ENCODE results near the gene TECTB. TPM values are rescaled to one million over a fixed set of nuclear protein-coding genes. Genes with fewer than 3 reads are reported as not detected.
A peak's percentile ranks its signal among the peaks of the same experiment; 100 is the strongest.

TECTB gene
- total and polyA plus RNA-seq, 2 donors (not counting 1 experiment from before 2014, with no cell fraction given) = not detected

- TF ChIP-seq, protein P1, sequence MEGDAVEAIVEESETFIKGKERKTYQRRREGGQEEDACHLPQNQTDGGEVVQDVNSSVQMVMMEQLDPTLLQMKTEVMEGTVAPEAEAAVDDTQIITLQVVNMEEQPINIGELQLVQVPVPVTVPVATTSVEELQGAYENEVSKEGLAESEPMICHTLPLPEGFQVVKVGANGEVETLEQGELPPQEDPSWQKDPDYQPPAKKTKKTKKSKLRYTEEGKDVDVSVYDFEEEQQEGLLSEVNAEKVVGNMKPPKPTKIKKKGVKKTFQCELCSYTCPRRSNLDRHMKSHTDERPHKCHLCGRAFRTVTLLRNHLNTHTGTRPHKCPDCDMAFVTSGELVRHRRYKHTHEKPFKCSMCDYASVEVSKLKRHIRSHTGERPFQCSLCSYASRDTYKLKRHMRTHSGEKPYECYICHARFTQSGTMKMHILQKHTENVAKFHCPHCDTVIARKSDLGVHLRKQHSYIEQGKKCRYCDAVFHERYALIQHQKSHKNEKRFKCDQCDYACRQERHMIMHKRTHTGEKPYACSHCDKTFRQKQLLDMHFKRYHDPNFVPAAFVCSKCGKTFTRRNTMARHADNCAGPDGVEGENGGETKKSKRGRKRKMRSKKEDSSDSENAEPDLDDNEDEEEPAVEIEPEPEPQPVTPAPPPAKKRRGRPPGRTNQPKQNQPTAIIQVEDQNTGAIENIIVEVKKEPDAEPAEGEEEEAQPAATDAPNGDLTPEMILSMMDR (conservative IDR thresholded peaks at IDR 0.05 in 1 of 2, IDR thresholded peaks at IDR 0.05 in 1 of 2; ENCODE audit: low read depth in 1 of 2, low read length in 2 of 2) = no peak
- TF ChIP-seq EZH2 (IDR thresholded peaks at IDR 0.05; ENCODE audit: low read length, missing control alignments) = no peak
- Histone ChIP-seq H3K9me3 (ENCODE audit: control insufficient read depth, insufficient read depth, low read depth, low read length) (no peaks in the 10 kb centered on the region), H3K9ac (ENCODE audit: insufficient read depth, low read length) (no peak overlapping the region), H3K4me2 (ENCODE audit: extremely low read depth, insufficient read depth, low read length) (no peak overlapping the region), H3K27ac (ENCODE audit: insufficient read depth, low read length) (no peak overlapping the region), H3K4me3 (replicated peaks in 1 of 4; ENCODE audit: control extremely low read depth in 1 of 4, insufficient read depth in 1 of 4, low read depth in 3 of 4, low read length in 4 of 4) (no peak overlapping the region), H3K79me2 (ENCODE audit: control insufficient read depth, insufficient read depth, low read length) (no peaks in the 10 kb centered on the region), H3K27me3 (ENCODE audit: control insufficient read depth, insufficient read depth, low read length) (no peaks in the 10 kb centered on the region), H3K36me3 (ENCODE audit: control insufficient read depth, insufficient read depth, low read length) (no peaks in the 10 kb centered on the region), H2AFZ (ENCODE audit: low read length) (no peak overlapping the region), H4K20me1 (ENCODE audit: control insufficient read depth, extremely low read depth, insufficient read depth, low read length) (no peaks in the 10 kb centered on the region), H3K4me1 (ENCODE audit: control insufficient read depth, extremely low read depth, insufficient read depth, low read length) (peaks cover 10% of the 10 kb centered on the region)
- DNase-seq (ENCODE audit: low read depth in 2 of 2) = no peak
These were observed 24.8 kb upstream of the TECTB start for GRCh38 chr10:112258407-112258806.

DNA sequence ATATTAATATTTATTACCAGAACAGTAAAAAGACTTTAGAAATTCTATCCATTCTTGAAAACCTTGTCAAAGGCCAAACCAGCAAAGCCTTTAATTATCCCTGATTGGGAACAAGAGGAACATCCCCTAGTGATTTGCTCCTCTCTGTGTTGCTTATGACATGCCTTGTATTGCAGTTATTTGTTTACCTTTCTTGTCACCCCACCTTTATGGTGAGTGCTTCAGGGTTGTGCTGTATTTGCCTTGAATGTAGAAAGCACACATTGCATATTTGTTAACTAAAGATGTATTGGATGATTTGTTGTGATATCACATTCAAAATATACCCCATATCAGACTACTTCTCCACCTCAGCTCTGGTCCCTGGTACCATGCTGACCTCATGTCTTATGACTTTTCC lies 23.5 kb upstream of the TECTB start:
- H2AFZ ChIP-seq (ENCODE audit: low read length) = no peak overlapping the region
- H3K27me3 ChIP-seq (ENCODE audit: control insufficient read depth, insufficient read depth, low read length) = no peaks in the 10 kb centered on the region
- no peak for DNase-seq (ENCODE audit: low read depth in 2 of 2)
- H3K9ac ChIP-seq (ENCODE audit: insufficient read depth, low read length) = no peak overlapping the region
- H3K4me1 ChIP-seq (ENCODE audit: control insufficient read depth, extremely low read depth, insufficient read depth, low read length) = peaks cover 10% of the 10 kb centered on the region
- no peaks in the 10 kb centered on the region for H3K36me3 ChIP-seq (ENCODE audit: control insufficient read depth, insufficient read depth, low read length)
- H3K27ac ChIP-seq (ENCODE audit: insufficient read depth, low read length) = no peak overlapping the region
- H3K4me2 ChIP-seq (ENCODE audit: extremely low read depth, insufficient read depth, low read length) = no peak overlapping the region
- no peaks in the 10 kb centered on the region for H3K79me2 ChIP-seq (ENCODE audit: control insufficient read depth, insufficient read depth, low read length)
- H4K20me1 ChIP-seq (ENCODE audit: control insufficient read depth, extremely low read depth, insufficient read depth, low read length) = no peaks in the 10 kb centered on the region
- TF ChIP-seq, protein P1 (conservative IDR thresholded peaks at IDR 0.05 in 1 of 2, IDR thresholded peaks at IDR 0.05 in 1 of 2; ENCODE audit: low read depth in 1 of 2, low read length in 2 of 2) = no peak
- no peak for TF ChIP-seq EZH2 (IDR thresholded peaks at IDR 0.05; ENCODE audit: low read length, missing control alignments)
- no peak overlapping the region for H3K4me3 ChIP-seq (replicated peaks in 1 of 4; ENCODE audit: control extremely low read depth in 1 of 4, insufficient read depth in 1 of 4, low read depth in 3 of 4, low read length in 4 of 4)
- no peaks in the 10 kb centered on the region for H3K9me3 ChIP-seq (ENCODE audit: control insufficient read depth, insufficient read depth, low read depth, low read length)

GRCh38 chr10:112260831-112261230 lies 22.4 kb upstream of the TECTB start:
- Histone ChIP-seq H3K27me3 (ENCODE audit: control insufficient read depth, insufficient read depth, low read length) (no peaks in the 10 kb centered on the region), H3K9me3 (ENCODE audit: control insufficient read depth, insufficient read depth, low read depth, low read length) (no peaks in the 10 kb centered on the region), H3K36me3 (ENCODE audit: control insufficient read depth, insufficient read depth, low read length) (no peaks in the 10 kb centered on the region), H3K4me1 (ENCODE audit: control insufficient read depth, extremely low read depth, insufficient read depth, low read length) (peaks cover 10% of the 10 kb centered on the region), H4K20me1 (ENCODE audit: control insufficient read depth, extremely low read depth, insufficient read depth, low read length) (no peaks in the 10 kb centered on the region), H3K27ac (ENCODE audit: insufficient read depth, low read length) (peak overlapping the region; percentile 46), H2AFZ (ENCODE audit: low read length) (no peak overlapping the region), H3K9ac (ENCODE audit: insufficient read depth, low read length) (no peak overlapping the region), H3K79me2 (ENCODE audit: control insufficient read depth, insufficient read depth, low read length) (no peaks in the 10 kb centered on the region), H3K4me3 (replicated peaks in 1 of 4; ENCODE audit: control extremely low read depth in 1 of 4, insufficient read depth in 1 of 4, low read depth in 3 of 4, low read length in 4 of 4) (no peak overlapping the region), H3K4me2 (ENCODE audit: extremely low read depth, insufficient read depth, low read length) (no peak overlapping the region)
- no peak for DNase-seq (ENCODE audit: low read depth in 2 of 2)
- TF ChIP-seq, protein P1 (conservative IDR thresholded peaks at IDR 0.05 in 1 of 2, IDR thresholded peaks at IDR 0.05 in 1 of 2; ENCODE audit: low read depth in 1 of 2, low read length in 2 of 2) = no peak
- no peak for TF ChIP-seq EZH2 (IDR thresholded peaks at IDR 0.05; ENCODE audit: low read length, missing control alignments)
